SH-SY5Y (cell line): ENCODE results near the gene CCDC170.

Source experiments
- GATA2 ChIP-seq: IDR thresholded peaks from 2 replicates; pipeline ENCODE4 v1.6.1; 2011; ENCODE audit warnings: mild to moderate bottlenecking, low read depth, low read length
- GATA3 ChIP-seq: IDR thresholded peaks from 2 replicates; pipeline ENCODE4 v1.6.1; 2011; ENCODE audit warnings: low read depth, mild to moderate bottlenecking, low read length, moderate library complexity

DNA sequence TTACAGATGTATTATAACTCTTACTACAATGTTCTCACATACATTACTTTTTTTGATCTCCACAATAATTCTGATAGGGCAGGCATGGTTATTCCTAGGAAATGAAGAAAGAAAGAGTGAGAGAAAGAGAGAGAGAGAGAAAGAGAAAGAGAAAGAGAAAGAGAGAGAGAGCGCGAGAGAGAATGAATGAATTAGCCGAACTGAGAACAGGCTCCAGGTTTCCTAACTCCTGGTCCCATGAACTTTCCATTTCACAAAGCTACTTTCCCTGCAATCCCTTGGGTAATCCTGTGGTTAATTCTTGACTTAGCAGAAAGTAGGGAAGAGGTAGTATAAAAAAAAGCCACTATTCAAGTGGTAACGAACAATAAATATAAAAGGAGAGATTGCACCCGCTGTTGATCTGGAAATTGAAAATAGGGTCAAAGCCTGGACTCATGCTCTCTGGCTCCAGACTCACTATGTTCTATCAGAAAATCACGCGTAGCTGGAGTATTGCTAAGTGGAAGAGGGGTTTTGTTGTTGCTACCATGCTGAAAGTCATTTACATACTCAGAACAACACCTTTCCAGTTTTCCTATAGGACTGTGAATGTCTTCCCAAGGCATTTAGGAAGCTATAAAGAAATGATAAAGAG, 131.2 kb downstream of the CCDC170 start:
- TF ChIP-seq GATA3 (no peak), GATA2 (no peak)
